ENCODE measurements around the gene TCTN1. TPM values are rescaled to one million over a fixed set of nuclear protein-coding genes. Genes with fewer than 3 reads are reported as not detected.
A peak's percentile ranks its signal among the peaks of the same experiment; 100 is the strongest.

The TCTN1 gene
- total and polyA plus RNA-seq, 2 donors (not counting 1 experiment from before 2014, with no cell fraction given), result 49.1 to 69.8 TPM

DNA sequence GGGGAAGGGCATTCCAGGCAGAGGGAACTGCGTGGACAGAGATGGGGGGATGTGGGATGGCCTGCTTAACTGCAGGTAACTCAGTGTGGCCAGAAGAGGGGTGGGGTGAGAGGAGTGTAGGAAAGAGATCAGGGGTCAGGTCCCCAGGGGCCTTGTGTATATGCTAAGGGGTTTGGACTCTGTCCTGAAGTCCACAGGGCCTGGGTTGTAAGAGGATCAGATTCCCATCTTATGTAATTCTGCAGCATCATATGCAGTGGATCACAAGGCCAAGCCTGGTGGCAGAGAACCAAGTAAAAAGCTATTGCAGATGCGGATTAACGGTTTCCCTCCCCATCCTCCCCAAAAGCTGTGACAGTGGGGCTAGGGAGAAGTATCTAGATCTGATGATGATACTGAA lies 8.7 kb downstream of the TCTN1 start:
- POLR2A ChIA-PET, result interaction anchor here (0.6 to 0.7 kb wide), 2 partner anchors 15 to 1910 kb away, joined by 5 to 7 read pairs; no protein-coding TSS in a partner anchor
- no peak overlapping the region for H3K4me3 Mint-ChIP-seq
- no peak overlapping the region for H3K9ac ChIP-seq (ENCODE audit: low read length)
- H3K4me1 ChIP-seq (ENCODE audit: control insufficient read depth in 2 of 2, insufficient read depth in 2 of 2, low read length in 2 of 2), result peaks cover 73 to 87% of the 10 kb centered on the region in 2 donors
- peaks cover 66% of the 10 kb centered on the region for H3K4me1 Mint-ChIP-seq
- ATAC-seq (ENCODE audit: low read depth), result no peak
- intact Hi-C loops (cut with micrococcal nuclease), result no loop called here
- H3K27ac Mint-ChIP-seq, result peak overlapping the region; percentile 80
- no peak for DNase-seq
- CTCF ChIA-PET, result interaction anchor here (0.8 to 6.5 kb wide), 6 partner anchors 21 to 118 kb away, joined by 3 to 64 read pairs (median 26); no protein-coding TSS in a partner anchor
- no peaks in the 10 kb centered on the region for H3K9me3 Mint-ChIP-seq (ENCODE audit: insufficient read depth)
- no peak for TF ChIP-seq EZH2 (IDR thresholded peaks at IDR 0.05; ENCODE audit: borderline replicate concordance, insufficient read depth, low read depth, low read length, poor library complexity, severe bottlenecking)
- TF ChIP-seq, protein P1, sequence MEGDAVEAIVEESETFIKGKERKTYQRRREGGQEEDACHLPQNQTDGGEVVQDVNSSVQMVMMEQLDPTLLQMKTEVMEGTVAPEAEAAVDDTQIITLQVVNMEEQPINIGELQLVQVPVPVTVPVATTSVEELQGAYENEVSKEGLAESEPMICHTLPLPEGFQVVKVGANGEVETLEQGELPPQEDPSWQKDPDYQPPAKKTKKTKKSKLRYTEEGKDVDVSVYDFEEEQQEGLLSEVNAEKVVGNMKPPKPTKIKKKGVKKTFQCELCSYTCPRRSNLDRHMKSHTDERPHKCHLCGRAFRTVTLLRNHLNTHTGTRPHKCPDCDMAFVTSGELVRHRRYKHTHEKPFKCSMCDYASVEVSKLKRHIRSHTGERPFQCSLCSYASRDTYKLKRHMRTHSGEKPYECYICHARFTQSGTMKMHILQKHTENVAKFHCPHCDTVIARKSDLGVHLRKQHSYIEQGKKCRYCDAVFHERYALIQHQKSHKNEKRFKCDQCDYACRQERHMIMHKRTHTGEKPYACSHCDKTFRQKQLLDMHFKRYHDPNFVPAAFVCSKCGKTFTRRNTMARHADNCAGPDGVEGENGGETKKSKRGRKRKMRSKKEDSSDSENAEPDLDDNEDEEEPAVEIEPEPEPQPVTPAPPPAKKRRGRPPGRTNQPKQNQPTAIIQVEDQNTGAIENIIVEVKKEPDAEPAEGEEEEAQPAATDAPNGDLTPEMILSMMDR (IDR thresholded peaks at IDR 0.05), result no peak
- peak overlapping the region; percentile 13 to 42 for H3K27ac ChIP-seq (ENCODE audit: low read length in 2 of 2)
- peaks cover 54% of the 10 kb centered on the region for H3K79me2 ChIP-seq (ENCODE audit: control insufficient read depth, insufficient read depth, low read length)
- H2AFZ ChIP-seq (ENCODE audit: insufficient read depth, low read depth, low read length, poor library complexity, severe bottlenecking), result no peak overlapping the region
- H3K9me3 ChIP-seq (ENCODE audit: control extremely low read depth in 1 of 3, control insufficient read depth in 2 of 3, insufficient read depth in 1 of 3, low read length in 2 of 3), result no peaks in the 10 kb centered on the region
- no peak overlapping the region for H3K4me3 ChIP-seq (ENCODE audit: control extremely low read depth in 1 of 5, extremely low read depth in 1 of 5, insufficient read depth in 1 of 5, low read depth in 2 of 5, low read length in 4 of 5)
- H3K4me2 ChIP-seq (replicated peaks; ENCODE audit: low read depth, low read length, poor library complexity, severe bottlenecking), result no peak overlapping the region
- no peaks in the 10 kb centered on the region for H3K36me3 ChIP-seq (replicated peaks in 1 of 2; ENCODE audit: control extremely low read depth in 1 of 2, control insufficient read depth in 1 of 2, extremely low read depth in 1 of 2, insufficient read depth in 2 of 2, low read length in 1 of 2)
- H3K27me3 Mint-ChIP-seq, result no peaks in the 10 kb centered on the region
- H4K20me1 ChIP-seq (ENCODE audit: control insufficient read depth, insufficient read depth, low read length, poor library complexity, severe bottlenecking), result no peaks in the 10 kb centered on the region
- no peaks in the 10 kb centered on the region for H3K27me3 ChIP-seq (replicated peaks in 1 of 4; ENCODE audit: control extremely low read depth in 1 of 4, control insufficient read depth in 3 of 4, insufficient read depth in 4 of 4, low read length in 3 of 4)
- WGBS (ENCODE audit: insufficient coverage), result 100% methylated on average over 1 of the region's 3 CpGs

DNA sequence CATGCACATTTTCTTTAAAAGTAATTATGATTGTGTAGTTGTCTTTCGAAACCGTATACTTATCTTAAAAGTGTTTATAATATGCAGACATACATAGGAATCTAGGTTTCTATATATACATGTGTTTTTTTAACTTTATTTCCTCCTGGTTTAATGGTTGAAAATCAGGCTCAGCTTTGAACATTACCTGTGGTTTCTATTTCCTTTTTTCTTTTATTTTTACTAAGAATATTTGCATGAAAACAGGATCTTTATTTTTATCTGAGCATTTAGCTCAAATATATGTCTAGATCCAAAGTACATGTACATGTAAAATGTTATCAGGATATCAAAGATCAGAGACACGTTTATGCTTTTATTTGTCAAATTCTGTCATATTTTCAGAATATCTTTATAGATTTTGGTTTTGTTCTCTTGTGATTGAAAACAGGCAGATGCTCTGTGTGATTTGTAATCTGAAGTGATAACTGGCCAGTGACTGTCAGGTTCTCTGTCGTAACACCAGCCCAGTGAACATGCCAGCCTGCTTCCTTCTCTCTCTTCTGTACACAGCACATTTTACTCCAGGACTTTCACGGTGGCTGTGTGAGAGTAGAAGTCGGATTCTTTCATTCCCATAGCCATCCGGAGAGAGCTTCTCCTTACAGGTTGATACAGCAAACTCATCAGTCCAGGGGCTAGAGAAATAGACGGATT lies 13.7 kb downstream of the TCTN1 start:
- peaks cover 81 to 87% of the 10 kb centered on the region in 2 donors for H3K4me1 ChIP-seq (ENCODE audit: control insufficient read depth in 2 of 2, insufficient read depth in 2 of 2, low read length in 2 of 2)
- Mint-ChIP-seq H3K27ac (peak overlapping the region; percentile 96), H3K9me3 (ENCODE audit: insufficient read depth) (no peaks in the 10 kb centered on the region), H3K27me3 (no peaks in the 10 kb centered on the region), H3K4me1 (peaks cover 73% of the 10 kb centered on the region), H3K4me3 (peak overlapping the region; percentile 78)
- intact Hi-C loops (cut with micrococcal nuclease), result loop anchor here (1.0 kb wide), 3 partner anchors 8 to 20 kb away; no protein-coding TSS in a partner anchor
- H3K79me2 ChIP-seq (ENCODE audit: control insufficient read depth, insufficient read depth, low read length), result peaks cover 37% of the 10 kb centered on the region
- peak overlapping the region; percentile 93 to 94 for H3K27ac ChIP-seq (ENCODE audit: low read length in 2 of 2)
- H3K9me3 ChIP-seq (ENCODE audit: control extremely low read depth in 1 of 3, control insufficient read depth in 2 of 3, insufficient read depth in 1 of 3, low read length in 2 of 3), result peaks cover 0 to 1% (median 0%) of the 10 kb centered on the region in 3 donors
- no peaks in the 10 kb centered on the region for H3K27me3 ChIP-seq (replicated peaks in 1 of 4; ENCODE audit: control extremely low read depth in 1 of 4, control insufficient read depth in 3 of 4, insufficient read depth in 4 of 4, low read length in 3 of 4)
- CTCF ChIA-PET, result interaction anchor here (0.5 to 2.6 kb wide), 8 partner anchors 10 to 114 kb away, joined by 3 to 11 read pairs (median 4); no protein-coding TSS in a partner anchor
- H2AFZ ChIP-seq (ENCODE audit: insufficient read depth, low read depth, low read length, poor library complexity, severe bottlenecking), result peak overlapping the region; percentile 59
- POLR2A ChIA-PET, result interaction anchor here (0.6 to 2.1 kb wide), 13 partner anchors 9 to 178 kb away, joined by 3 to 9 read pairs (median 4); partner anchors contain the start of gene TCTN1
- H3K36me3 ChIP-seq (replicated peaks in 1 of 2; ENCODE audit: control extremely low read depth in 1 of 2, control insufficient read depth in 1 of 2, extremely low read depth in 1 of 2, insufficient read depth in 2 of 2, low read length in 1 of 2), result peaks cover 1 to 2% of the 10 kb centered on the region in 2 experiments
- WGBS (ENCODE audit: insufficient coverage), result no CpG with 5 or more reads among the region's 8 CpGs
- peak; percentile 69 for DNase-seq
- H4K20me1 ChIP-seq (ENCODE audit: control insufficient read depth, insufficient read depth, low read length, poor library complexity, severe bottlenecking), result no peaks in the 10 kb centered on the region
- peak; percentile 70 for ATAC-seq (ENCODE audit: low read depth)
- H3K9ac ChIP-seq (ENCODE audit: low read length), result peak overlapping the region; percentile 61
- no peak for TF ChIP-seq EZH2 (IDR thresholded peaks at IDR 0.05; ENCODE audit: borderline replicate concordance, insufficient read depth, low read depth, low read length, poor library complexity, severe bottlenecking)
- TF ChIP-seq, protein P1 (IDR thresholded peaks at IDR 0.05), result no peak
- H3K4me3 ChIP-seq (ENCODE audit: control extremely low read depth in 1 of 5, extremely low read depth in 1 of 5, insufficient read depth in 1 of 5, low read depth in 2 of 5, low read length in 4 of 5), result peak overlapping the region; percentile 19 to 57 (median 31)
- peak overlapping the region; percentile 76 for H3K4me2 ChIP-seq (replicated peaks; ENCODE audit: low read depth, low read length, poor library complexity, severe bottlenecking)
